Cardiac fibroblast (primary cell): ENCODE results near the gene IDS.
"Not testable (repeated sequence)": the region's sequence is repeated elsewhere in the genome, so short reads cannot be mapped to it uniquely, and the experiment has no call there.

Experiments
- DNase-seq, 2 donors: peaks; one replicate each; pipeline versions ENCODE4 v3.0.0 to v3.0.0-alpha.2; 2010; ENCODE audit warnings: low read depth in 2 of 2
- H3K4me3 ChIP-seq, 2 donors: replicated peaks in 1 of 2; 1 replicate in 1 of 2; 2 replicates in 1 of 2; pipeline ENCODE4 v1.5.1; 2011; ENCODE audit warnings: low read depth in 2 of 2, low read length in 2 of 2, mild to moderate bottlenecking in 2 of 2, moderate library complexity in 1 of 2
- CTCF ChIP-seq: IDR thresholded peaks from one replicate; pipeline ENCODE4 v1.5.1; 2011; ENCODE audit warnings: low read depth, mild to moderate bottlenecking, low read length, inconsistent platforms

IDS gene

GRCh38 chrX:149528381-149528780 lies 23.3 kb upstream of the IDS start:
- H3K4me3 ChIP-seq, result no peak overlapping the region
- DNase-seq, result no peak
- TF ChIP-seq CTCF, result no peak

- H3K4me3 ChIP-seq, result no peak overlapping the region
- peak; percentile 41 to 50 for DNase-seq
- TF ChIP-seq CTCF, result peak; percentile 60
Measured at GRCh38 chrX:149527705-149528104, 22.6 kb upstream of the IDS start.

- not testable (repeated sequence) for DNase-seq, H3K4me3 ChIP-seq
Measured at GRCh38 chrX:149526318-149527033, 21.4 kb upstream of the IDS start.

GRCh38 chrX:149525903-149526302 lies 20.8 kb upstream of the IDS start:
- DNase-seq, H3K4me3 ChIP-seq: not testable (repeated sequence)

GRCh38 chrX:149525389-149525788 lies 20.3 kb upstream of the IDS start:
- not testable (repeated sequence) for H3K4me3 ChIP-seq
- peak; percentile 70 to 80 for DNase-seq

- no peak for TF ChIP-seq CTCF
- DNase-seq, result no peak
- H3K4me3 ChIP-seq, result no peak overlapping the region
Measured at GRCh38 chrX:149522916-149523315, 17.8 kb upstream of the IDS start.

- no peak overlapping the region for H3K4me3 ChIP-seq
- TF ChIP-seq CTCF, result no peak
- no peak for DNase-seq
Measured at GRCh38 chrX:149521438-149521837, 16.3 kb upstream of the IDS start.

- DNase-seq, result peak in 1 of 2 donors; percentile 54
- H3K4me3 ChIP-seq, result not testable (repeated sequence)
Measured at GRCh38 chrX:149520636-149521277, 15.7 kb upstream of the IDS start.

GRCh38 chrX:149518236-149518635 lies 13.1 kb upstream of the IDS start:
- no peak for DNase-seq
- TF ChIP-seq CTCF, result no peak
- no peak overlapping the region for H3K4me3 ChIP-seq
